ENCODE data around the gene LGSN.
"Not testable (repeated sequence)": the region's sequence is repeated elsewhere in the genome, so short reads cannot be mapped to it uniquely, and the experiment has no call there.

DNA sequence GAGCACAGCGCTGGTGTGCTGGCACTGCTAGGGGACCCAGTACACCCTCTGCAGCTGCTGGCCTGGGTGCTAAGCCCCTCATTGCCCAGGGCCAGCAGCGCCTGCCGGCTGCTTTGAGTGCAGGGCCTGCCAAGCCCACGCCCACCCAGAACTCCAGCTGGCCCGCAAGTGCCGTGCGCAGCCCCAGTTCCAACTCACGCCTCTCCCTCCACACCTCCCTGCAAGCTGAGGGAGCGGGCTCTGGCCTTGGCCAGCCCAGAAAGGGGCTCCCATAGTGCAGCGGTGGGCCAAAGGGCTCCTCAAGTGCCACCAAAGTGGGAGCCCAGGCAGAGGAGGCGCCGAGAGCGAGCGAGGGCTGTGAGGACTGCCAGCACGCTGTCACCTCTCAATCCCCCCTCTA lies 6.8 kb upstream of the LGSN start:
- not testable (repeated sequence) for TF ChIP-seq SRY (CRISPR knock-in tag; IDR thresholded peaks at IDR 0.05); CBFB (CRISPR knock-in tag; IDR thresholded peaks at IDR 0.05); ZNF121 (CRISPR knock-in tag; IDR thresholded peaks at IDR 0.05); JUNB (CRISPR knock-in tag; IDR thresholded peaks at IDR 0.05; ENCODE audit: borderline replicate concordance); GABPB1 (CRISPR knock-in tag; IDR thresholded peaks at IDR 0.05); PHB2 (IDR thresholded peaks at IDR 0.05; ENCODE audit: partially characterized antibody)
- TF ChIP-seq, protein P1, sequence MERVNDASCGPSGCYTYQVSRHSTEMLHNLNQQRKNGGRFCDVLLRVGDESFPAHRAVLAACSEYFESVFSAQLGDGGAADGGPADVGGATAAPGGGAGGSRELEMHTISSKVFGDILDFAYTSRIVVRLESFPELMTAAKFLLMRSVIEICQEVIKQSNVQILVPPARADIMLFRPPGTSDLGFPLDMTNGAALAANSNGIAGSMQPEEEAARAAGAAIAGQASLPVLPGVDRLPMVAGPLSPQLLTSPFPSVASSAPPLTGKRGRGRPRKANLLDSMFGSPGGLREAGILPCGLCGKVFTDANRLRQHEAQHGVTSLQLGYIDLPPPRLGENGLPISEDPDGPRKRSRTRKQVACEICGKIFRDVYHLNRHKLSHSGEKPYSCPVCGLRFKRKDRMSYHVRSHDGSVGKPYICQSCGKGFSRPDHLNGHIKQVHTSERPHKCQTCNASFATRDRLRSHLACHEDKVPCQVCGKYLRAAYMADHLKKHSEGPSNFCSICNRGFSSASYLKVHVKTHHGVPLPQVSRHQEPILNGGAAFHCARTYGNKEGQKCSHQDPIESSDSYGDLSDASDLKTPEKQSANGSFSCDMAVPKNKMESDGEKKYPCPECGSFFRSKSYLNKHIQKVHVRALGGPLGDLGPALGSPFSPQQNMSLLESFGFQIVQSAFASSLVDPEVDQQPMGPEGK (CRISPR knock-in tag; IDR thresholded peaks at IDR 0.05), result not testable (repeated sequence)
- TF ChIP-seq, protein P2, sequence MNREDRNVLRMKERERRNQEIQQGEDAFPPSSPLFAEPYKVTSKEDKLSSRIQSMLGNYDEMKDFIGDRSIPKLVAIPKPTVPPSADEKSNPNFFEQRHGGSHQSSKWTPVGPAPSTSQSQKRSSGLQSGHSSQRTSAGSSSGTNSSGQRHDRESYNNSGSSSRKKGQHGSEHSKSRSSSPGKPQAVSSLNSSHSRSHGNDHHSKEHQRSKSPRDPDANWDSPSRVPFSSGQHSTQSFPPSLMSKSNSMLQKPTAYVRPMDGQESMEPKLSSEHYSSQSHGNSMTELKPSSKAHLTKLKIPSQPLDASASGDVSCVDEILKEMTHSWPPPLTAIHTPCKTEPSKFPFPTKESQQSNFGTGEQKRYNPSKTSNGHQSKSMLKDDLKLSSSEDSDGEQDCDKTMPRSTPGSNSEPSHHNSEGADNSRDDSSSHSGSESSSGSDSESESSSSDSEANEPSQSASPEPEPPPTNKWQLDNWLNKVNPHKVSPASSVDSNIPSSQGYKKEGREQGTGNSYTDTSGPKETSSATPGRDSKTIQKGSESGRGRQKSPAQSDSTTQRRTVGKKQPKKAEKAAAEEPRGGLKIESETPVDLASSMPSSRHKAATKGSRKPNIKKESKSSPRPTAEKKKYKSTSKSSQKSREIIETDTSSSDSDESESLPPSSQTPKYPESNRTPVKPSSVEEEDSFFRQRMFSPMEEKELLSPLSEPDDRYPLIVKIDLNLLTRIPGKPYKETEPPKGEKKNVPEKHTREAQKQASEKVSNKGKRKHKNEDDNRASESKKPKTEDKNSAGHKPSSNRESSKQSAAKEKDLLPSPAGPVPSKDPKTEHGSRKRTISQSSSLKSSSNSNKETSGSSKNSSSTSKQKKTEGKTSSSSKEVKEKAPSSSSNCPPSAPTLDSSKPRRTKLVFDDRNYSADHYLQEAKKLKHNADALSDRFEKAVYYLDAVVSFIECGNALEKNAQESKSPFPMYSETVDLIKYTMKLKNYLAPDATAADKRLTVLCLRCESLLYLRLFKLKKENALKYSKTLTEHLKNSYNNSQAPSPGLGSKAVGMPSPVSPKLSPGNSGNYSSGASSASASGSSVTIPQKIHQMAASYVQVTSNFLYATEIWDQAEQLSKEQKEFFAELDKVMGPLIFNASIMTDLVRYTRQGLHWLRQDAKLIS (CRISPR knock-in tag; IDR thresholded peaks at IDR 0.05), result not testable (repeated sequence)
- TF ChIP-seq, protein P3, sequence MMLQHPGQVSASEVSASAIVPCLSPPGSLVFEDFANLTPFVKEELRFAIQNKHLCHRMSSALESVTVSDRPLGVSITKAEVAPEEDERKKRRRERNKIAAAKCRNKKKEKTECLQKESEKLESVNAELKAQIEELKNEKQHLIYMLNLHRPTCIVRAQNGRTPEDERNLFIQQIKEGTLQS (CRISPR knock-in tag; IDR thresholded peaks at IDR 0.05), result not testable (repeated sequence)

Data from HepG2 (cell line).